ENCODE data around the gene TEX55. TPM values are rescaled to one million over a fixed set of nuclear protein-coding genes. Genes with fewer than 3 reads are reported as not detected.

The TEX55 gene
- total and polyA plus RNA-seq, 9 donors = not detected

GRCh38 chr3:119181765-119182164, 35.8 kb downstream of the TEX55 start:
- H3K4me1 ChIP-seq (ENCODE audit: control insufficient read depth, insufficient read depth, low read length) = no peaks in the 10 kb centered on the region
- no peaks in the 10 kb centered on the region for H3K9me3 ChIP-seq (replicated peaks; ENCODE audit: control insufficient read depth, low read depth, low read length)
- WGBS (ENCODE audit: insufficient coverage) = 60% methylated on average over 1 of the region's 3 CpGs
- H3K36me3 ChIP-seq (ENCODE audit: control insufficient read depth, insufficient read depth, low read length) = no peaks in the 10 kb centered on the region
- H3K27me3 ChIP-seq (ENCODE audit: control insufficient read depth, insufficient read depth, low read length) = no peaks in the 10 kb centered on the region
- H3K27ac ChIP-seq (ENCODE audit: low read length) = no peak overlapping the region
- no peak for DNase-seq
- no peak overlapping the region for H3K4me3 ChIP-seq (ENCODE audit: low read length)

- H3K4me3 ChIP-seq (ENCODE audit: low read length) = no peak overlapping the region
- DNase-seq = no peak
- H3K27ac ChIP-seq (ENCODE audit: low read length) = no peak overlapping the region
Measured at GRCh38 chr3:119184111-119184510, 38.1 kb downstream of the TEX55 start.

GRCh38 chr3:119184796-119185570, 39.0 kb downstream of the TEX55 start:
- no peaks in the 10 kb centered on the region for H3K9me3 ChIP-seq (replicated peaks; ENCODE audit: control insufficient read depth, low read depth, low read length)
- no CpG with 5 or more reads among the region's 7 CpGs for WGBS (ENCODE audit: insufficient coverage)
- H3K4me1 ChIP-seq (ENCODE audit: control insufficient read depth, insufficient read depth, low read length) = no peaks in the 10 kb centered on the region
- no peaks in the 10 kb centered on the region for H3K36me3 ChIP-seq (ENCODE audit: control insufficient read depth, insufficient read depth, low read length)
- H3K4me3 ChIP-seq (ENCODE audit: low read length) = no peak overlapping the region
- DNase-seq = no peak
- no peaks in the 10 kb centered on the region for H3K27me3 ChIP-seq (ENCODE audit: control insufficient read depth, insufficient read depth, low read length)
- no peak overlapping the region for H3K27ac ChIP-seq (ENCODE audit: low read length)

More at GRCh38 chr3:119184111-119184510, 38.1 kb downstream of the TEX55 start:
- no peaks in the 10 kb centered on the region for H3K36me3 ChIP-seq (ENCODE audit: control insufficient read depth, insufficient read depth, low read length)
- no peaks in the 10 kb centered on the region for H3K9me3 ChIP-seq (replicated peaks; ENCODE audit: control insufficient read depth, low read depth, low read length)
- WGBS (ENCODE audit: insufficient coverage) = 69% methylated on average over 7 of the region's 9 CpGs
- no peaks in the 10 kb centered on the region for H3K27me3 ChIP-seq (ENCODE audit: control insufficient read depth, insufficient read depth, low read length)
- H3K4me1 ChIP-seq (ENCODE audit: control insufficient read depth, insufficient read depth, low read length) = no peaks in the 10 kb centered on the region

GRCh38 chr3:119187266-119187665, 41.3 kb downstream of the TEX55 start:
- H3K4me1 ChIP-seq (ENCODE audit: control insufficient read depth, insufficient read depth, low read length) = no peaks in the 10 kb centered on the region
- no peaks in the 10 kb centered on the region for H3K9me3 ChIP-seq (replicated peaks; ENCODE audit: control insufficient read depth, low read depth, low read length)
- H3K27ac ChIP-seq (ENCODE audit: low read length) = no peak overlapping the region
- no peak for DNase-seq
- H3K27me3 ChIP-seq (ENCODE audit: control insufficient read depth, insufficient read depth, low read length) = no peaks in the 10 kb centered on the region
- H3K36me3 ChIP-seq (ENCODE audit: control insufficient read depth, insufficient read depth, low read length) = no peaks in the 10 kb centered on the region
- no peak overlapping the region for H3K4me3 ChIP-seq (ENCODE audit: low read length)

- no peak overlapping the region for H3K4me3 ChIP-seq (ENCODE audit: low read length)
- no peaks in the 10 kb centered on the region for H3K36me3 ChIP-seq (ENCODE audit: control insufficient read depth, insufficient read depth, low read length)
- H3K4me1 ChIP-seq (ENCODE audit: control insufficient read depth, insufficient read depth, low read length) = no peaks in the 10 kb centered on the region
- H3K27me3 ChIP-seq (ENCODE audit: control insufficient read depth, insufficient read depth, low read length) = peaks cover 2% of the 10 kb centered on the region
- no peak overlapping the region for H3K27ac ChIP-seq (ENCODE audit: low read length)
- H3K9me3 ChIP-seq (replicated peaks; ENCODE audit: control insufficient read depth, low read depth, low read length) = no peaks in the 10 kb centered on the region
- whole genome bisulfite sequencing (ENCODE audit: insufficient coverage) = 78% methylated on average over 1 of the region's 1 CpG
- no peak for DNase-seq
Measured at GRCh38 chr3:119191800-119192199, 45.8 kb downstream of the TEX55 start.

GRCh38 chr3:119194237-119195150, 48.5 kb downstream of the TEX55 start:
- Histone ChIP-seq H3K27me3 (ENCODE audit: control insufficient read depth, insufficient read depth, low read length) (peaks cover 2% of the 10 kb centered on the region), H3K9me3 (replicated peaks; ENCODE audit: control insufficient read depth, low read depth, low read length) (no peaks in the 10 kb centered on the region), H3K4me3 (ENCODE audit: low read length) (no peak overlapping the region), H3K36me3 (ENCODE audit: control insufficient read depth, insufficient read depth, low read length) (no peaks in the 10 kb centered on the region), H3K27ac (ENCODE audit: low read length) (no peak overlapping the region), H3K4me1 (ENCODE audit: control insufficient read depth, insufficient read depth, low read length) (no peaks in the 10 kb centered on the region)
- WGBS (ENCODE audit: insufficient coverage) = 58% methylated on average over 5 of the region's 7 CpGs
- no peak for DNase-seq

- Histone ChIP-seq H3K9me3 (replicated peaks; ENCODE audit: control insufficient read depth, low read depth, low read length) (no peaks in the 10 kb centered on the region), H3K36me3 (ENCODE audit: control insufficient read depth, insufficient read depth, low read length) (no peaks in the 10 kb centered on the region), H3K27ac (ENCODE audit: low read length) (no peak overlapping the region), H3K27me3 (ENCODE audit: control insufficient read depth, insufficient read depth, low read length) (peaks cover 2% of the 10 kb centered on the region), H3K4me3 (ENCODE audit: low read length) (no peak overlapping the region), H3K4me1 (ENCODE audit: control insufficient read depth, insufficient read depth, low read length) (no peaks in the 10 kb centered on the region)
- no peak for DNase-seq
- WGBS (ENCODE audit: insufficient coverage) = 40% methylated on average over 1 of the region's 1 CpG
Measured at GRCh38 chr3:119195151-119195476, 49.1 kb downstream of the TEX55 start.

- 58% methylated on average over 1 of the region's 1 CpG for WGBS (ENCODE audit: insufficient coverage)
Measured at GRCh38 chr3:119195911-119196310, 49.9 kb downstream of the TEX55 start.

More at GRCh38 chr3:119195911-119196310, 49.9 kb downstream of the TEX55 start:
- H3K9me3 ChIP-seq (replicated peaks; ENCODE audit: control insufficient read depth, low read depth, low read length) = no peaks in the 10 kb centered on the region
- no peaks in the 10 kb centered on the region for H3K36me3 ChIP-seq (ENCODE audit: control insufficient read depth, insufficient read depth, low read length)
- H3K27ac ChIP-seq (ENCODE audit: low read length) = no peak overlapping the region
- H3K4me3 ChIP-seq (ENCODE audit: low read length) = no peak overlapping the region
- H3K27me3 ChIP-seq (ENCODE audit: control insufficient read depth, insufficient read depth, low read length) = peaks cover 2% of the 10 kb centered on the region
- DNase-seq = no peak
- no peaks in the 10 kb centered on the region for H3K4me1 ChIP-seq (ENCODE audit: control insufficient read depth, insufficient read depth, low read length)
